Stimulated activated CD4-positive, alpha-beta T cell treated with anti-CD3 and anti-CD28 coated beads, Interleukin-1b, Interleukin-23, amount 100 ng/mL, for 1 hour (primary cell): Measurements from ENCODE around the gene ECI1.
"Not testable (repeated sequence)": the region's sequence is repeated elsewhere in the genome, so short reads cannot be mapped to it uniquely, and the experiment has no call there.

Source experiments
- DNase-seq, 2 donors: peaks; one replicate each; pipeline ENCODE4 v3.0.0-alpha.2; 2020; ENCODE audit warnings: low read depth in 2 of 2

Gene ECI1

DNA sequence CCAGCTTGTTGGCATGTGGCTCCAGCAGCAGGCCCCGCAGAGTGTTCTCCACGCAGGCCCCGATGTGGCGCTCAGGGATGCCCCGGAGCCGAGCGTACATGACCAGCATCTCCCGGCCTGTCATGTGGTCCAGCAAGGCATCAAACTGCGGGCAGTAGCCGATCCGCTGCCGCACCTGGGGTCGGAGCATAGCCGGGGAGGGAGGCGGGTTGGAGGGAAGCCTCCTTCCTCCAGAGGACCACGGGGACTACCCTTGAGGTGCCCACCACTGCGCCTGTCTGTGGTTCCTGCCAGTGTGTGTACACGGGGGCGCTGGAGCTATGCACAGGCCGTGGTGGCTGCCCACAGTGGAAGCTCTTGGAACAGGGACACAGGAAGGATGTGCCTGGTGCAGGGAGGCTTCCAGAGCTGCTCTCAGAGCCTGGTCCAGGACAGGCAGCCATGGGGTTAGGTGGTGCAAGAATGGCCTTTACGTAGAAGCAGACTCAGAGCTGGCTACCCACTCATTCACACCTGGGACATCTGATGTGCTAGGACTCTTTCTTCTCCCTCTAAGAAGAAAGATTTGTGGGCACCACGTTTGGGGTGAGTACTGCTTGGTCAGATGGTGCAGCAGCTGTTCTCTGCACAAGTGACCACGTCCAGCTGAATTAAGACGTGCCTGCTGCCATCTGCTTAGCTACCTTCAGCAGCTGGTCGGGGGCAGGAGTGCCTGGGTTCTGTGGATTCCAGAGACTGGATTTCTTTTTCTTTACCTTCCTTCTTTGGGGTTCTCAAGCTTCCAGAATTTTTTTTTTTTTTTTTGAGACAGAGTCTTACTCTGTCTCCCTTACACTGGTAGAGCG, 27.8 kb upstream of the ECI1 start:
- no peak for DNase-seq

GRCh38 chr16:2278272-2278608, 26.9 kb upstream of the ECI1 start:
- no peak for DNase-seq

DNA sequence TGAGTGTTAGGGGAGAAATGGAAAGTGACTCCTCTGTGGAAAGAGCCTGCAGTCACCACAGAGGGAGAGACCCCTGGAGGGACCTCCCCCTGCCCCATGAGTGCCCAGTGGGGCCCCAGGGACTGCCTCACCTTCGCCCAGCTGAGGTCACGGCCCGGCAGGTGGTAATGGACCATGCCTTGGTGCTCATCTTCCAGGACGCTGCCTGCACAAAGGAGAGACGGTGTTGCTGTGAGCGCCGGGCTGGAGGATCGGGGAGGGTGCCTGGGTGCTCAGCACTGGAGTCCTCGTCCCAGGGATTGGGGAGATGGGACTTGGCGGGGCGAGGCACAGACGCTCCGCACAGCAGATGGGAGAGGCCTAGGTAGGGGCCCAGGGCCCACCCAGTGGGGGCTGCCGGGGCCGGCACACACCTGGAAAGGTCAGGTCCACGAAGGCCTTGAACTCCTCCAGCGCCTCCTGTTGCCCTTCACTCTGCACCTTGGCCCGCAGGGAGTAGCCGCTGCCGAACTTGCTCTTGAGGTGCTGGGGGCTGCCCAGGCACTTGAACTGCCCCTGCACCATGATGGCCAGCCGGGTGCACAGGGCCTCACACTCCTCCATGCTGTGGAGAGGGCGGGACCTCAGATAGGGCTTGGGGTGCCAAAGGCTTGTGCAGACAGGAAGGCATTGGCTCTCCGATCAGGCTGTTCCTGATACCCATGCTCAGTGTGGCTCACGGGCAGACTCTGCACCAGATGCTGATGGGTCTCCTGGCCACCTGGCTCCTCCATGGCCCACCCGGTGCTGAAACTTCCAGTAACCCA, 26.3 kb upstream of the ECI1 start:
- DNase-seq, result no peak

GRCh38 chr16:2276368-2277195, 25.2 kb upstream of the ECI1 start:
- no peak for DNase-seq

DNA sequence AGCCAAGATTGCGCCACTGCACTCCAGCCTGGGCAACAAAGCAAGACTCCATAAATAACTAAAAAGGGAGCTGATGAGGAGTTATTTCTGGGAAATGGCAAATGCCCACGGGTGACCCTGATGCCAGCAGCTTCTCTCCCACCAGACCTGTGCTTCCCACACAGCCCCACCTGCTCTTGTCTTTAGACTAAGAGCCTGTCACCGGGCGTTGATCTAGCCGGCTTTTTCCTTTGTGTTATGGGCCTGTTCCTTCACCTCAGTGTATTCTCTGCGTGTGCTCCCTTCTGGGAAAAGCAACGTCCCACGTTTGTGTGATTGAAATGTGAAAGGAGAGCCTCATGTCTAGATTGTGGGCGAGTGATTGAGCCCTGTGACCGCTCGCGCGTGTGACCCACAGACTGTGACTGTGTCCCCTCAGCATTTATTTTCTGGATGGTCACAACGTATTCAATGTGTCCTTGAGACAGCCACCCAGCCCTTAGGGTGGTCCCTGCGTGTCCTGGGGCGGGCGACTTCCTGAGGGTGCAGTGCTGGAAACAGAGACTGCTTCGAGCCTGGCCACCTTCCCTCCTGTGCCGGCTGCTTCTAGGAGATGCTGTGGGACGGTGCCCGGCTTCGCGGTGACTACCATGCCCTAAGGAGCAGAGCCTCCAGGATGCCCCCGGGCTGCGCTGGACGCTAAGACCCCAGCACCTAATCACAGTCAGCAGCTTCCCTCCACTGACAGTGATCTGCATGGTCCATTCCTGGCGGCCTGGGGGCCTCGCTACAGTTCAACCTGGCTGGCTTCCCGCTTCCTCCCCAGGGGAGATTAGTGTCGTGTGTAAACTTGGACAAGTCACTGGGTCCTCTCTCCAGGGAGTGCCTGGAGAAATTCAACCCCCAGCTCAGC, 24.3 kb upstream of the ECI1 start:
- no peak for DNase-seq

DNA sequence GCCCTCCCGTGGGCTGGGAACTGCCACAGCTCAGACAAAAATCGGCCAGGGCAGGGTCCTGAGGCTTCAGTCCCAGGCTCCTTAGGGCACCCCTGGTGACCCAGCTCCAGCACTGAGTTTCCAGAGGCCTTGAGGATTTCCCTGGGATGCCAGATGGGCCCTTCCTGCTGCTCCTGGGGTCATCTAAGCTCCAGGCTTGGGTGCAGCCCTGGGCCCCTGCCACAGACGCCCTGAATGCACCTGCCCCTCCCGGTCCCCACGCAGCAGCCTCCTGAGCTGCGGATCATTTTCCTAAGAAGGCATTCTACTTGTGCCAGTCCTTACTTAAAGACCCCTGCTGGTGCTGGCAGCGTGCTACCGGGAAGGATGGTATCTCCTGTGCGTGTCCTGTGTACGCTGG, 22.5 kb upstream of the ECI1 start:
- no peak for DNase-seq

DNA sequence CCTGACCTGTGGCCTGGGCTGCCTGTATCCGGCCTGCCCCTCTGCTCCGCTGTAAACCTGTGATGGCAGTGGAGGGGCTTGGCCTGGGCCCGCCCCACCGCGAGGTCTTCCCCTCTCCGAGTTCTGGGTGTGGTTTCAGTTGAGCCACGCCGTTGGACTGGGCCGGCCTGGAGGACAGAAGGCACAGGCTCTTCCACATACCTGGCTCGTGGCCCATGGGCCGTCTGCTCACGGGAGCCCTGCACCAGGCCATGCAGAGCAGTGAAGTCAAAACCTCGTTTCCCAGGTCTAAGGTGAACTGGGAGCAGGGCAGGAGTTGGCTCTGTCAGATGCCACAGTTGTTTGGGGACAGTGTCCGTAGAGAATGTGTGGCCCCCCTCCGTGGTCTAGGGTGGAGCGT, 22.1 kb upstream of the ECI1 start:
- no peak for DNase-seq

DNA sequence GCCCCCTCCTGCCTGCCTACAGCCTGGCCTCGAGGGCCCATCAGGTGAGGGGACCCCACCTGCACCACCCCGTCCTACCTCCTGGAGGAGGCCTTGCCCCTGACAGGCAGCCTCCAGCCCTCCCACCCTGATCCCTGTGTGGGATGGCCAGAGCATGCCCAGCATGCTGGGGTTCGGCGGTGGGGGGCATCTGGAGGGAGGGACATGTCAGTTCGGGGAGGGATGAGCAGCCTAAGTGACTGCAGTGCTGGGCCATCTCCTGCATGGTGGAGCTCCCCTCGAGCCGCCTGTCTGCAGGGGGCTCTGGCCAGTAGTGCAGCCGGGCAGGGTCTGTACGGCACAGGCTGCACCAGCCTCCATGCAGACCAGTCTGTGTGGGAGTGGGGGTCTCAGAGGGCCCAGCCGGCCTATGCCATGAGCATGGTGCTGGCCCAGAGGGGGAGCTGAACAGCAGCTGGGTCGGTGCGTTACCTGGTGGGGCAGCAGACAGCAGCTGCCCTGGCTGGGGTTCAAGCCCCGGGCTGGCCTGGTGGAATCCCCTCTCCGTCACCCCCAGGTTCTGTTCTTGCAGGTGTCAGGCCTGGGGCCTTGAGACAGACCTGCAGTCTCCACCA, 20.6 kb upstream of the ECI1 start:
- DNase-seq, result no peak

GRCh38 chr16:2270588-2271470, 19.4 kb upstream of the ECI1 start:
- no peak for DNase-seq

DNA sequence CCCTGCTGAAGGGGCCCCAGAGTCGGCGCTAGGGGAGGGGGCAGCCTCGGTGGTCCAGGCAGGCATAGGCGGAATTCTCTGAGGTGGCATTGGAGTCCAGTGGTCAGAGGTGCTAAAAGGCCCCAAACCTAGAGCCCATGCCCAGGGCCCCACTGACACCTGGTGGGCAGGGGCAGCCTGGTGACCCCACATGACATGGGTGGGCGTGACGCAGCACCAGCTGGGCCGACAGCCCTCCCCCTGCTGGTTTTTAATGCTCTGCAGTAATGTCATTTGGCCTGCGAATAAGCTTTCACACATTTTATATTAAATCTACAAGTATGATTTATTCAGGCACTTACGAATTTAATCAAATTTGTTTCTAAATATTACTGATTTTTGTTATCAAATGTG, 18.7 kb upstream of the ECI1 start:
- DNase-seq, result no peak

GRCh38 chr16:2267913-2268666, 16.7 kb upstream of the ECI1 start, which contains the start of gene RNPS1:
Gene RNPS1, minus strand, starts transcription at chr16:2268126. Its CDS starts 3,483 bp downstream, at chr16:2264643.
- DNase-seq, result peak; percentile 85 to 92

GRCh38 chr16:2267505-2267912, 16.1 kb upstream of the ECI1 start:
- peak in 1 of 2 donors; percentile 7 for DNase-seq

- not testable (repeated sequence) for DNase-seq
Observed at GRCh38 chr16:2266887-2267286, 15.5 kb upstream of the ECI1 start.

- not testable (repeated sequence) for DNase-seq
Observed at GRCh38 chr16:2263026-2263425, 11.6 kb upstream of the ECI1 start.

DNA sequence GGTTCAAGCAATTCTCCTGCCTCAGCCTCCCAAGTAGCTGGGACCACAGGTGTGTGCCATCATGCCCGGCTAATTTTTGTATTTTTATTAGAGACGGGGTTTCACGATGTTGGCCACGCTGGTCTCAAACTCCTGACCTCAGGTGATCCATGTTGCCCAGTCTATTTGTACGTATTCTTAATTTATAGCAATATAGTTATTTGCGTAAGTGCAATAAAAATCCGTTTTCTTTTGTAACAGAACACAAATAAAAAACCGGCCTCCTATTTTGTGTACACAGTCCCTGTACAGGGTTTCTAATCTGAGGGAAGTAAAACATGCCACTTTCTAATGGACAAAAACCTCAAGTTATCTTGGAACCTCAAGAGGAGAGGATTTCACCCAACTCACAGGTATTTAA, 8.9 kb upstream of the ECI1 start:
- DNase-seq, result no peak

- not testable (repeated sequence) for DNase-seq
Observed at GRCh38 chr16:2258530-2258929, 7.1 kb upstream of the ECI1 start.

DNA sequence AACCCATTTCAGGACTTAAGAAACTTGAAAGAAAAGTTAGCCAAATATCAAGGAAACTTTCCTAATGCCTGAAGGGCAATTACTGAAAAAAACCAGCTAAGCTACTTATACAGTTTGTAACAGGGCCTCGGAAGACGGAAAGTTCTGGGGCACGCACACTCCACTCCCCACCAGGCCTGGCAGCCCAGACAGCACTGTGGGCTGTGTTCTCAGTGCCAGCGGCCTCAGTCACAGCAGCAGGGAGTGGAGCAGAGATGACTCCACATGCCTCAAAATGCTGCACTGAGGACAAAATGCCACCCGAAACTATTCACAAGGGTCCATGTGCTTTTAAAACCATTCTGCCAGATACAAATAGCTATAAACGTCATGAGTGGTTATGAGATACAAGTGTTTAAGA, 6.3 kb upstream of the ECI1 start:
- no peak for DNase-seq

DNA sequence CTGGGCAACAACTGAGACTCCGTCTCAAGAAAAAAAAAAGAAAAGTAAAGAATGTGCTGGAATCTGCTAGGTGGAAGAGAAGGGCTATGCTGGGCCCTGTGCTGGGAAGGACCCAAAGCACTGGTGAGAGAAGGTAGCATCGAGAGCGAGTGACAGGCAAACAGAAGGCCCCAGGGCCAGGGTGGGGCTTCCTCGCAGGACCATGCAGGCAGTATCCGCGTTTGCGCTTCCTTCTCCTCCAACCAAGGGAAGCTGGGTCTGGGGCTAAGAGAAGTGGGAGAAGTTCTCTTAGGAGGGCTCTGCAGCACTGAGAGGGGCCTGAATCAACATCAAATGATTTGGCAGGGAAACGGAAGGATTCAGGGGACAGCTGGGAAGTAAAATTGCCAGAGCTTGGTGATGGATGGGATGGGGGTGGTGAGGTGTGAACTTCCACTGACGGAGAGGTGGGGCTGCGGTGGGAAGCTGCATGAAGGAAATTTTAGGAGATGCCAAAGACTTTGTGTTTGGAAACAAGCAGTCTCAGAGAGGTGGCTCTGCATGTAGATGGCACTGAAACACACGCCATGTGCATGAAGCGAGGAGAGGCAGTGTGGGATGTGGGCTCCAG, 5.2 kb upstream of the ECI1 start:
- DNase-seq, result no peak

GRCh38 chr16:2253293-2253692, 1.9 kb upstream of the ECI1 start:
- no peak for DNase-seq
